HCT116 (cell line): ENCODE data around the gene FKBP14. TPM values are rescaled to one million over a fixed set of nuclear protein-coding genes. Genes with fewer than 3 reads are reported as not detected.

Experiments
- ATAC-seq: fragments of 200-7000 bp; cut with Tn5 transposase; 2 replicates; pipeline ENCODE4 v1.9.1; 2020; ENCODE audit warnings: mild to moderate bottlenecking, moderate library complexity
- BruUV-seq: library from RNA; stranded (reverse); fragments of 400-500 nt; replicated peaks from 2 replicates; lab custom pipeline; 2021; lab: Mats Ljungman, UMichigan
- CTCF ChIA-PET: fragments of 300-600 bp; sonication (Branson Sonifier 250); formaldehyde crosslinking; loops from one replicate; lab custom pipeline; 2021; ENCODE audit warnings: antibody characterized with exemption; lab: Charles Lee
- POLR2A ChIA-PET: fragments of 300-600, 350-600 bp; sonication (Branson Sonifier 250); formaldehyde crosslinking; loops from one replicate; lab custom pipeline; 2021; ENCODE audit warnings: antibody characterized with exemption; lab: Charles Lee
- RAD21 ChIA-PET, 2 experiments: fragments of 300-600 bp; sonication (Branson Sonifier 250); formaldehyde crosslinking; loops; one replicate each; lab custom pipeline; 2023; ENCODE audit warnings: low total read pairs in 2 of 2; ENCODE audit not compliant: uncharacterized antibody in 2 of 2, unreplicated experiment in 2 of 2, low non-redundant PET in 1 of 2; lab: Charles Lee
- DNase-seq: peaks from one replicate; pipeline ENCODE4 v3.0.0-alpha.2; 2010; ENCODE audit warnings: low read depth, low spot score
- H2AFZ ChIP-seq: fragments of 200-600 bp; shearing (Covaris generic), sonication (generic); 2 replicates; pipeline ENCODE4 v1.6.1; 2017; ENCODE audit warnings: low read depth, mixed run types, mixed read lengths, antibody characterized with exemption, low read length; ENCODE audit not compliant: poor library complexity, severe bottlenecking
- H3K27ac ChIP-seq: 2 replicates; pipeline ENCODE4 v1.5.1; 2012; ENCODE audit warnings: low read depth, low read length
- H3K27me3 ChIP-seq: fragments of 200-600 bp; sonication (generic); 2 replicates; pipeline ENCODE4 v1.6.1; 2016; ENCODE audit warnings: mixed run types, low read length, mixed read lengths; ENCODE audit not compliant: insufficient read depth
- H3K36me3 ChIP-seq, 2 experiments: fragments of 200-500 bp in 1 of 2; fragments of 200-600 bp in 1 of 2; sonication (Bioruptor generic) in 1 of 2; sonication (generic) in 1 of 2; 2 replicates each; pipeline versions ENCODE4 v1.5.1 to v1.6.1; 2014 to 2016; ENCODE audit warnings: low read length in 2 of 2, inconsistent platforms in 1 of 2, mixed read lengths in 1 of 2, mixed run types in 1 of 2; ENCODE audit not compliant: insufficient read depth in 2 of 2, control insufficient read depth in 1 of 2
- H3K4me1 ChIP-seq, 2 experiments: fragments of 200-600 bp in 1 of 2; sonication (generic) in 1 of 2; 2 replicates each; pipeline versions ENCODE4 v1.5.1 to v1.6.1; 2012 to 2017; ENCODE audit warnings: low read length in 2 of 2, inconsistent platforms in 1 of 2, mild to moderate bottlenecking in 1 of 2, mixed read lengths in 1 of 2, mixed run types in 1 of 2, moderate library complexity in 1 of 2; ENCODE audit not compliant: insufficient read depth in 2 of 2, control insufficient read depth in 1 of 2
- H3K4me2 ChIP-seq: fragments of 200-600 bp; sonication (generic); 2 replicates; pipeline ENCODE4 v1.6.1; 2017; ENCODE audit warnings: mixed run types, low read length, mixed read lengths
- H3K4me3 ChIP-seq, 2 experiments: fragments of 200-600 bp in 1 of 2; sonication (generic) in 1 of 2; replicated peaks in 1 of 2; 2 replicates each; pipeline ENCODE4 v1.5.1; 2011 to 2016; ENCODE audit warnings: low read length in 2 of 2, control low read depth in 1 of 2, low read depth in 1 of 2, mild to moderate bottlenecking in 1 of 2, mixed read lengths in 1 of 2, mixed run types in 1 of 2
- H3K79me2 ChIP-seq: fragments of 200-600 bp; sonication (generic); 2 replicates; pipeline ENCODE4 v1.6.1; 2017; ENCODE audit warnings: mild to moderate bottlenecking, mixed run types, low read length, moderate library complexity, mixed read lengths; ENCODE audit not compliant: insufficient read depth
- H3K9ac ChIP-seq: fragments of 200-600 bp; sonication (generic); 2 replicates; pipeline ENCODE4 v1.6.1; 2016; ENCODE audit warnings: low read length, mixed read lengths
- H3K9me2 ChIP-seq: fragments of 200-600 bp; sonication (generic), shearing (Covaris generic); 2 replicates; pipeline ENCODE4 v1.6.1; 2017; ENCODE audit warnings: mixed run types, mild to moderate bottlenecking, moderate library complexity; ENCODE audit not compliant: insufficient read depth
- H3K9me3 ChIP-seq, 2 experiments: fragments of 200-500 bp in 1 of 2; fragments of 200-600 bp in 1 of 2; sonication (Bioruptor generic) in 1 of 2; sonication (generic) in 1 of 2; 2 replicates each; pipeline ENCODE4 v1.6.1; 2014 to 2017; ENCODE audit warnings: low read length in 2 of 2, mixed read lengths in 2 of 2, inconsistent platforms in 1 of 2, low read depth in 1 of 2, mild to moderate bottlenecking in 1 of 2, mixed run types in 1 of 2, moderate library complexity in 1 of 2; ENCODE audit not compliant: control insufficient read depth in 1 of 2, insufficient read depth in 1 of 2
- H4K20me1 ChIP-seq: fragments of 200-600 bp; sonication (generic), shearing (Covaris generic); 2 replicates; pipeline ENCODE4 v1.6.1; 2017; ENCODE audit warnings: mixed run types, mild to moderate bottlenecking, moderate library complexity; ENCODE audit not compliant: insufficient read depth
- EZH2phosphoT487 ChIP-seq: fragments of 200-600 bp; IDR thresholded peaks from 2 replicates; pipeline ENCODE4 v1.6.1; 2018; ENCODE audit warnings: antibody characterized with exemption, borderline replicate concordance
- POLR2AphosphoS5 ChIP-seq: IDR thresholded peaks from 2 replicates; pipeline ENCODE4 v1.6.1; 2011; ENCODE audit warnings: mild to moderate bottlenecking, low read depth, low read length, moderate library complexity
- ZFX ChIP-seq: fragments of 450-650 bp; IDR thresholded peaks from 2 replicates; pipeline ENCODE4 v1.6.1; 2017
- intact Hi-C: fragments of 100-400 bp; cut with micrococcal nuclease; formaldehyde crosslinking; loops from 2 replicates; pipeline ENCODE4 v1.10.0; 2022
- total RNA-seq: library from RNA; stranded (reverse); gene quantifications from one replicate; pipeline ENCODE4 v1.2.1, GENCODE V29; 2021; ENCODE audit not compliant: unreplicated experiment
- TF ChIP-seq, protein P1 (sequence below): IDR thresholded peaks from 2 replicates; pipeline ENCODE4 v1.6.1; 2012
- TF ChIP-seq, protein P2 (sequence below): IDR thresholded peaks from 2 replicates; pipeline ENCODE4 v1.6.1; 2011; ENCODE audit warnings: mild to moderate bottlenecking, low read length, moderate library complexity; ENCODE audit not compliant: insufficient replicate concordance; ENCODE audit errors: extremely low read depth
- TF ChIP-seq, protein P3 (sequence below), 3 experiments: fragments of 200-600 bp in 1 of 3; sonication (generic) in 1 of 3; IDR thresholded peaks in 2 of 3; conservative IDR thresholded peaks in 1 of 3; 2 replicates each; pipeline ENCODE4 v1.5.1; 2012 to 2017; ENCODE audit warnings: low read depth in 2 of 3, low read length in 2 of 3, antibody characterized with exemption in 1 of 3, borderline replicate concordance in 1 of 3, control low read depth in 1 of 3, mild to moderate bottlenecking in 1 of 3, mixed read lengths in 1 of 3, mixed run types in 1 of 3, moderate library complexity in 1 of 3; ENCODE audit not compliant: insufficient read depth in 1 of 3

The FKBP14 gene
- total RNA-seq, 1 experiment from 2014 or later, result 13.6 TPM

DNA sequence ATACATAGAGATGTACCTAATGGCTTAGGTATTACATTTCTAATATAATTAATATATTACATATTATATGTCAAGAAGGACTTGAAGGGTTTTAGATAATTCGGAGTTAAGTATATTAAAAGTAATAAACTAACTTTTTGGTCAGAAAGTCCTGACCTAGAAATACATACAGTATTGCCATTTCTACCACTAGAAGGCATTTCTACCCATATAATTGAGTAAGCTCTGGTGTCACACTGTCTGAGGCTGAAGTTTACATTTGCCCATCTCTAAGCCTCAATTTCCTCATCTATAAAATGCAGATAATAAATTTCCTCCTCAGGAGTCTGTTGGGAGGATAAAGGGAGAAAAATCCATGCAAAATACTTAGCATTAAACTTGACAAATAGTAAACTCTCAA, 7.1 kb downstream of the FKBP14 start:
- H3K4me2 ChIP-seq, result no peak overlapping the region
- ChIA-PET POLR2A (no interaction called here), RAD21 (no interaction called here), CTCF (interaction anchor here (1.0 kb wide), 1 partner anchor 545 kb away, joined by 3 read pairs; no protein-coding TSS in a partner anchor)
- TF ChIP-seq, protein P1, sequence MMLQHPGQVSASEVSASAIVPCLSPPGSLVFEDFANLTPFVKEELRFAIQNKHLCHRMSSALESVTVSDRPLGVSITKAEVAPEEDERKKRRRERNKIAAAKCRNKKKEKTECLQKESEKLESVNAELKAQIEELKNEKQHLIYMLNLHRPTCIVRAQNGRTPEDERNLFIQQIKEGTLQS, result no peak
- TF ChIP-seq POLR2AphosphoS5 (no peak), EZH2phosphoT487 (no peak), ZFX (no peak)
- TF ChIP-seq, protein P2, sequence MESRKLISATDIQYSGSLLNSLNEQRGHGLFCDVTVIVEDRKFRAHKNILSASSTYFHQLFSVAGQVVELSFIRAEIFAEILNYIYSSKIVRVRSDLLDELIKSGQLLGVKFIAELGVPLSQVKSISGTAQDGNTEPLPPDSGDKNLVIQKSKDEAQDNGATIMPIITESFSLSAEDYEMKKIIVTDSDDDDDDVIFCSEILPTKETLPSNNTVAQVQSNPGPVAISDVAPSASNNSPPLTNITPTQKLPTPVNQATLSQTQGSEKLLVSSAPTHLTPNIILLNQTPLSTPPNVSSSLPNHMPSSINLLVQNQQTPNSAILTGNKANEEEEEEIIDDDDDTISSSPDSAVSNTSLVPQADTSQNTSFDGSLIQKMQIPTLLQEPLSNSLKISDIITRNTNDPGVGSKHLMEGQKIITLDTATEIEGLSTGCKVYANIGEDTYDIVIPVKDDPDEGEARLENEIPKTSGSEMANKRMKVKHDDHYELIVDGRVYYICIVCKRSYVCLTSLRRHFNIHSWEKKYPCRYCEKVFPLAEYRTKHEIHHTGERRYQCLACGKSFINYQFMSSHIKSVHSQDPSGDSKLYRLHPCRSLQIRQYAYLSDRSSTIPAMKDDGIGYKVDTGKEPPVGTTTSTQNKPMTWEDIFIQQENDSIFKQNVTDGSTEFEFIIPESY, result no peak
- TF ChIP-seq, protein P3, sequence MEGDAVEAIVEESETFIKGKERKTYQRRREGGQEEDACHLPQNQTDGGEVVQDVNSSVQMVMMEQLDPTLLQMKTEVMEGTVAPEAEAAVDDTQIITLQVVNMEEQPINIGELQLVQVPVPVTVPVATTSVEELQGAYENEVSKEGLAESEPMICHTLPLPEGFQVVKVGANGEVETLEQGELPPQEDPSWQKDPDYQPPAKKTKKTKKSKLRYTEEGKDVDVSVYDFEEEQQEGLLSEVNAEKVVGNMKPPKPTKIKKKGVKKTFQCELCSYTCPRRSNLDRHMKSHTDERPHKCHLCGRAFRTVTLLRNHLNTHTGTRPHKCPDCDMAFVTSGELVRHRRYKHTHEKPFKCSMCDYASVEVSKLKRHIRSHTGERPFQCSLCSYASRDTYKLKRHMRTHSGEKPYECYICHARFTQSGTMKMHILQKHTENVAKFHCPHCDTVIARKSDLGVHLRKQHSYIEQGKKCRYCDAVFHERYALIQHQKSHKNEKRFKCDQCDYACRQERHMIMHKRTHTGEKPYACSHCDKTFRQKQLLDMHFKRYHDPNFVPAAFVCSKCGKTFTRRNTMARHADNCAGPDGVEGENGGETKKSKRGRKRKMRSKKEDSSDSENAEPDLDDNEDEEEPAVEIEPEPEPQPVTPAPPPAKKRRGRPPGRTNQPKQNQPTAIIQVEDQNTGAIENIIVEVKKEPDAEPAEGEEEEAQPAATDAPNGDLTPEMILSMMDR (IDR thresholded peaks at IDR 0.05 in 2 of 3, conservative IDR thresholded peaks at IDR 0.05 in 1 of 3; ENCODE audit: borderline replicate concordance in 1 of 3, insufficient read depth in 1 of 3, low read depth in 2 of 3, low read length in 2 of 3), result 0 out of 6 replicates have a peak, but pooled peaks of 1 of the 3 experiments have one; percentile 3
- no TSS peak for BruUV-seq
- no peaks in the 10 kb centered on the region for H3K27me3 ChIP-seq
- H3K9me2 ChIP-seq, result no peaks in the 10 kb centered on the region
- H3K9ac ChIP-seq, result no peak overlapping the region
- peaks cover 6% of the 10 kb centered on the region for H3K79me2 ChIP-seq
- DNase-seq (no peak), ATAC-seq (no peak)
- no peaks in the 10 kb centered on the region for H4K20me1 ChIP-seq
- peaks cover 5 to 10% of the 10 kb centered on the region in 2 experiments; a peak in 2 of 4 replicates for H3K36me3 ChIP-seq
- H3K27ac ChIP-seq, result no peak overlapping the region
- no peak overlapping the region for H2AFZ ChIP-seq
- intact Hi-C loops, result no loop called here
- H3K4me1 ChIP-seq, result no peaks in the 10 kb centered on the region
- H3K4me3 ChIP-seq, result no peak overlapping the region
- H3K9me3 ChIP-seq, result no peaks in the 10 kb centered on the region
